22Rv1 (cell line): ENCODE results near the gene KRTAP6-2.

Source experiments
- CTCF ChIP-seq: fragments of 450-650 bp; IDR thresholded peaks from 2 replicates; pipeline ENCODE4 v1.5.1; 2017; ENCODE audit warnings: mild to moderate bottlenecking
- ZFX ChIP-seq: fragments of 450-650 bp; IDR thresholded peaks from 2 replicates; pipeline ENCODE4 v1.6.1; 2017; ENCODE audit warnings: antibody characterized with exemption, borderline replicate concordance

DNA sequence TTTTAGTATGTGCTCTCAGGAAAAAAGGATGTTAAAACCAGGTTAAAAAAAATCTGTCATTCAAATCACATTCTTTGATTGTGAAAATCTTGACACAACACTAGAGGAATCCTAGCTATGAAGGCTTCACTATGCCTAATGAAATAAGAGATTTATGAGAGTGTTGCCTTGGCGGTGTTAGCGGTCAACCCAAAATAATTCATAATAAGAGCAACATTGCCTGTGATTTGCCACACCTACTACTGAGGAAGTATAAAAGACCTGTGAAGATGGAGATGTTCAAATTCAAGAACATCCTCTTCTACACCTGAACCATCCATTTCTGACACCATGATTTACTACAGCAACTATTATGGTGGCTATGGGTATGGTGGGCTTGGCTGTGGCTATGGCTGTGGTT, 17.4 kb upstream of the KRTAP6-2 start, which contains the start of gene KRTAP20-1:
- TF ChIP-seq CTCF (no peak), ZFX (no peak)
